ENCODE results near the gene ENPP7. TPM values are rescaled to one million over a fixed set of nuclear protein-coding genes. Genes with fewer than 3 reads are reported as not detected.

The ENPP7 gene
- total RNA-seq, 4 donors from 2014 or later, result not detected

DNA sequence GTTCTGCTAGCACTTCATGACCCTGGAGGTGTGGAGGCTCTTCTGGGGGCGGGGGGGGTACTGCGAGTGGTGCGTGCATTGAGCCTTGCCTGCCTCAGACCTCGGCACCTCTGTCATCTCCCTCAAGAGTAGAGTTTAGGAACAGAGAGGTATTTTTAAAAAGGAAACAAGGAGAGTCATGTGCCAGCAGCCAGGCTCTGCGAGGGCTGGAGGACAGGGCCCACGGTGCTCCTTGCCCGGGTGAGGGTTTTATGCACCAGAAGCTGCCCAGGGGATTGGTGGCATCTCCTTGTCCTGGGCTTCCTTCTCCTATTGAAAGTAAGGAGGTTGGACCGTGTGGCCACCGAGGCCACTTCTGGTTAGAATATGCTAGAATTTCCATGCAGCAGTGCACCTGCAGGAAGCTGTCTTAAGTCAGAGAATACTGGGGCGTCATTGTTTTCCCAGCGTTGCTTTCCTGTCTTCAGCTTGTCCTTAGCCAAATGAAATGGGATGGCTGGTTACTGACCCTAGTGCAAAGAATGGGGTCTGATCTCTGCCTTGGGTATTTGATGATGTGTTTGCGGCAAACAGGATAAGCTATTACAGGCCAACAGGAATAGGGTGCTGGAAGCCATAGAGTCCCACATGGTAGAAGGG, 50.4 kb downstream of the ENPP7 start:
- Histone ChIP-seq H3K27me3 (peaks cover 62 to 66% (median 65%) of the 10 kb centered on the region in 3 donors), H3K27ac (no peak overlapping the region), H3K4me1 (peaks cover 0 to 6% of the 10 kb centered on the region in 2 donors), H3K36me3 (no peaks in the 10 kb centered on the region), H3K9me3 (no peaks in the 10 kb centered on the region), H3K4me3 (no peak overlapping the region)
- DNase-seq (no peak), ATAC-seq (no peak)
- intact Hi-C loops (cut with DNase I; ENCODE audit: low total_unique reads), result no loop called here
- TF ChIP-seq CTCF (IDR thresholded peaks at IDR 0.05 in 4 of 5, conservative IDR thresholded peaks at IDR 0.05 in 1 of 5), result no peak
- TF ChIP-seq POLR2A (IDR thresholded peaks at IDR 0.05), result no peak
- in situ Hi-C loops (cut with MboI; ENCODE audit: low sequenced_read_pairs in 4 of 4), result no loop called here

DNA sequence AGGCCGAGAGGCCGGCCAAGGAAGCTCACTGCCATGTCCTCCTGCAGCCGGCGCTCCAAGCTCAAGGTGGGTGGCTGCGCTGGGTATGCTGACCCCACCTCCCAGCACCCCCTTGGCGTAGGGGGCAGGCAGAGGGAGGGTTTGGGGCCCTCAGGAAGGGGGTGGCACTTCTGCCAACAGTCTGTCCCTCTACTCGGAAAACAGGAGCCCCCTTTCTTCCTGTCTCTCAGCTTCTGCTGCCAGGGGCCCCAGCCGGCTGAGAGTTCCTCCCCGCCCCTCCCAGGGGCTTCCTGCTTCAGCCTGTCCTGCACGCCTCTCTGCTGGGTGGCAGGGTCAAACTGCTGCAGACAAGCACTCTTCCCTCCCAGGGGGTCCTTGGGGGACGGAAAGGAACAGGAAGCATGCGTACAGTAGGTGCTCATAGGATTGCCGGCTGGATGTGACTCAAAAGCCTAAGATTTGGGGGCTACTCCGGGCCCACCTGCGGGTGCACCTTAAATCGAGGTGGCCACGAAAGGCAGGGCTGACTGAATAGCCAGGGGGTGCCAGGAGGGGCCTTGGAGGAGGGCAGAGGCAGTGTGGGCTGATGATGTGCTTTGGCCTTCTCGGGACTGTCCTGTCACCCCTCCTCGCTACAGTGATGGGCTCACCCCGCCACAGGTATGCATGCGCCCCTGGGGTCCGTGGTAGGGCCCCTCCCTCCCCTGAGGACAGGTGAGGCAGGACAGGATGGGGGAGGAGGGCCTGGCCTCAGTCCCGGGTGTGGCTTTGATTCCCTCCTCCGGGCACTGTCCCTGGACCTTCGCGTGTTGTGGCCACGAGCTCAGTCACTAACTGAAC, 51.2 kb downstream of the ENPP7 start:
- no peaks in the 10 kb centered on the region for H3K36me3 ChIP-seq
- intact Hi-C loops (cut with DNase I; ENCODE audit: low total_unique reads) (no loop called here), in situ Hi-C loops (cut with MboI; ENCODE audit: low sequenced_read_pairs in 4 of 4) (no loop called here)
- H3K4me1 ChIP-seq, result peaks cover 0 to 6% of the 10 kb centered on the region in 2 donors
- H3K4me3 ChIP-seq, result no peak overlapping the region
- no peak for TF ChIP-seq POLR2A (IDR thresholded peaks at IDR 0.05)
- no peak for TF ChIP-seq CTCF (IDR thresholded peaks at IDR 0.05 in 4 of 5, conservative IDR thresholded peaks at IDR 0.05 in 1 of 5)
- no peaks in the 10 kb centered on the region for H3K9me3 ChIP-seq
- ATAC-seq, result no peak
- no peak for DNase-seq
- H3K27me3 ChIP-seq, result peaks cover 58 to 61% (median 59%) of the 10 kb centered on the region in 3 donors
- no peak overlapping the region for H3K27ac ChIP-seq

GRCh38 chr17:79783891-79784290, 53.1 kb downstream of the ENPP7 start:
- no peaks in the 10 kb centered on the region for H3K36me3 ChIP-seq
- in situ Hi-C loops (cut with MboI; ENCODE audit: low sequenced_read_pairs in 4 of 4) (no loop called here), intact Hi-C loops (cut with DNase I; ENCODE audit: low total_unique reads) (no loop called here)
- no peak for DNase-seq
- ATAC-seq, result no peak
- no peaks in the 10 kb centered on the region for H3K9me3 ChIP-seq
- no peak for TF ChIP-seq CTCF (IDR thresholded peaks at IDR 0.05 in 4 of 5, conservative IDR thresholded peaks at IDR 0.05 in 1 of 5)
- TF ChIP-seq POLR2A (IDR thresholded peaks at IDR 0.05), result no peak
- peaks cover 58 to 67% (median 63%) of the 10 kb centered on the region in 3 donors for H3K27me3 ChIP-seq
- H3K4me1 ChIP-seq, result no peaks in the 10 kb centered on the region
- no peak overlapping the region for H3K4me3 ChIP-seq
- H3K27ac ChIP-seq, result no peak overlapping the region

DNA sequence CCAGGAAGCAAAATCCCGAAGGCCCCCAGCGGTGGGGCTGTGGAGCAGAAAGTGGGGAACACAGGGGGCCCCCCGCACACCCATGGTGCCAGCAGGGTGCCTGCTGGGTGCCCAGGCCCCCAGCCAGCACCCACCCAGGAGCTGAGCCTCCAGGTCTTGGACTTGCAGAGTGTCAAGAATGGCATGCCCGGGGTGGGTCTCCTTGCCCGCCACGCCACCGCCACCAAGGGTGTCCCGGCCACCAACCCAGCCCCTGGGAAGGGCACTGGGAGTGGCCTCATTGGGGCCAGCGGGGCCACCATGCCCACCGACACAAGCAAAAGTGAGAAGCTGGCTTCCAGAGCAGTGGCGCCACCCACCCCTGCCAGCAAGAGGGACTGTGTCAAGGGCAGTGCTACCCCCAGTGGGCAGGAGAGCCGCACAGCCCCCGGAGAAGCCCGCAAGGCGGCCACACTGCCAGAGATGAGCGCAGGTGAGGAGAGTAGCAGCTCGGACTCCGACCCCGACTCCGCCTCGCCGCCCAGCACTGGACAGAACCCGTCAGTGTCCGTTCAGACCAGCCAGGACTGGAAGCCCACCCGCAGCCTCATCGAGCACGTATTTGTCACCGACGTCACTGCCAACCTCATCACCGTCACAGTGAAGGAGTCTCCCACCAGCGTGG, 53.7 kb downstream of the ENPP7 start:
- Histone ChIP-seq H3K27ac (no peak overlapping the region), H3K27me3 (peaks cover 58 to 67% (median 63%) of the 10 kb centered on the region in 3 donors), H3K9me3 (no peaks in the 10 kb centered on the region), H3K4me1 (peaks cover 0 to under 1% of the 10 kb centered on the region in 2 donors), H3K36me3 (no peaks in the 10 kb centered on the region), H3K4me3 (no peak overlapping the region)
- intact Hi-C loops (cut with DNase I; ENCODE audit: low total_unique reads) (no loop called here), in situ Hi-C loops (cut with MboI; ENCODE audit: low sequenced_read_pairs in 4 of 4) (no loop called here)
- no peak for DNase-seq
- TF ChIP-seq CTCF (IDR thresholded peaks at IDR 0.05 in 4 of 5, conservative IDR thresholded peaks at IDR 0.05 in 1 of 5), result no peak
- no peak for TF ChIP-seq POLR2A (IDR thresholded peaks at IDR 0.05)
- no peak for ATAC-seq
